ENCODE results near the gene CDA. TPM values are rescaled to one million over a fixed set of nuclear protein-coding genes. Genes with fewer than 3 reads are reported as not detected.
A peak's percentile ranks its signal among the peaks of the same experiment; 100 is the strongest.

Gene CDA
- total RNA-seq, 4 donors from 2014 or later = 9.7 to 53.7 (median 45.9) TPM

DNA sequence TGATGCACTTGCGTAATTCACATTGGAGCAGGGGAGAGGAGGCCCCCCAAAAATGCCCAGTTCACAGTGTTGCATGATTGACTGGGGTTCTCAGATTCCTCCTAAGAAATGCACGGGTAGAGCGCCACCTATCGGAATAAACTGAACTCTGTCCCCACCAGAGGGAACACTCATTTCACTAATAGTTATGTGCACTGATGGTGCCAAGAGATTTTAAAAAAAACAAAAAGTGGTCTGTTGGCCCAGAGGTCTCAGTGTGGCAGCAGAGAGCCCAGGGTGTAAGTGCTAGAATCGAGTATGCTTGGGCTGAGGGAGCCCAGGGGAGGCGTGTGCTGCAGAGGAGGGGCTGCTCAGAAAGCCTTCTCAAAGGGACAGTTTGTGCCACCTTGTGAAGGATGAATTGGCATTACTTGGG, 51.3 kb downstream of the CDA start:
- no peak overlapping the region for H3K4me3 ChIP-seq
- no peaks in the 10 kb centered on the region for H3K9me3 ChIP-seq
- no peaks in the 10 kb centered on the region for H3K27me3 ChIP-seq
- peaks cover under 1 to 9% (median 5%) of the 10 kb centered on the region in 3 donors for H3K4me1 ChIP-seq
- peaks cover 21 to 85% (median 48%) of the 10 kb centered on the region in 3 donors for H3K36me3 ChIP-seq
- peak; percentile 66 to 85 (median 76) for TF ChIP-seq CTCF (IDR thresholded peaks at IDR 0.05)
- no peak for TF ChIP-seq POLR2A (IDR thresholded peaks at IDR 0.05)
- 21 to 55% methylated on average over 2 to 6 of the region's 6 CpGs for WGBS, 2 donors
- no peak overlapping the region for H3K27ac ChIP-seq
- intact Hi-C loops (cut with DNase I) = loop anchor here (5.0 kb wide), 1 partner anchor 118 kb away; no protein-coding TSS in a partner anchor
- DNase-seq = no peak

GRCh38 chr1:20641975-20642374, 53.1 kb downstream of the CDA start:
- Histone ChIP-seq H3K27me3 (no peaks in the 10 kb centered on the region), H3K9me3 (no peaks in the 10 kb centered on the region), H3K36me3 (peaks cover 23 to 99% (median 55%) of the 10 kb centered on the region in 3 donors), H3K4me1 (no peaks in the 10 kb centered on the region), H3K4me3 (no peak overlapping the region), H3K27ac (no peak overlapping the region)
- no peak for DNase-seq
- intact Hi-C loops (cut with DNase I) = loop anchor here (5.0 kb wide), 1 partner anchor 120 kb away; no protein-coding TSS in a partner anchor
- TF ChIP-seq POLR2A (IDR thresholded peaks at IDR 0.05) (no peak), CTCF (IDR thresholded peaks at IDR 0.05) (no peak)
- WGBS, 2 donors = 68 to 93% methylated on average over 2 to 8 of the region's 10 CpGs

DNA sequence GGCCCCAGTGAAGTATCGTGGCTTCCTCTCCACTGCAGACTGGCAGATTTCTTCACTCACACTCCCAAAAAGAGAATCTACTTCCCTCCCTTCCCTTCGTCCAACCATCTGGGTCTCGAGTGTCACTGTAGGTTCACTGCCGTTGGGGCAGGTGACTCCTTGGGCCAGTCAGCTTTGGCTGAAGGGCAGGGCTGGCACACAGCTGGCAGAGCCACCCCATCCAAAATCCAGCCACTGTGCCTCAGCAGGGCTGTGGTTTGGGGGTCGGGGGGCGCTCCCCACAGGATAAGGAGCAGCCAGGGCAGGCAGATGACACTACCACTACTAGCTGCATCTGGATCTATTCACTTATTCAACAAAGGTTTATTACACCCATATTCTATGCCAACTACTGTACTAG, 54.2 kb downstream of the CDA start:
- 56 to 77% methylated on average over 4 of the region's 6 CpGs for WGBS, 2 donors
- H3K27me3 ChIP-seq = no peaks in the 10 kb centered on the region
- TF ChIP-seq CTCF (IDR thresholded peaks at IDR 0.05) = no peak
- TF ChIP-seq POLR2A (IDR thresholded peaks at IDR 0.05) = no peak
- H3K9me3 ChIP-seq = no peaks in the 10 kb centered on the region
- H3K4me1 ChIP-seq = no peaks in the 10 kb centered on the region
- no peak overlapping the region for H3K4me3 ChIP-seq
- no peak overlapping the region for H3K27ac ChIP-seq
- no peak for DNase-seq
- intact Hi-C loops (cut with DNase I) = loop anchor here (5.0 kb wide), 1 partner anchor 121 kb away; no protein-coding TSS in a partner anchor
- peaks cover 22 to 99% (median 49%) of the 10 kb centered on the region in 3 donors for H3K36me3 ChIP-seq

DNA sequence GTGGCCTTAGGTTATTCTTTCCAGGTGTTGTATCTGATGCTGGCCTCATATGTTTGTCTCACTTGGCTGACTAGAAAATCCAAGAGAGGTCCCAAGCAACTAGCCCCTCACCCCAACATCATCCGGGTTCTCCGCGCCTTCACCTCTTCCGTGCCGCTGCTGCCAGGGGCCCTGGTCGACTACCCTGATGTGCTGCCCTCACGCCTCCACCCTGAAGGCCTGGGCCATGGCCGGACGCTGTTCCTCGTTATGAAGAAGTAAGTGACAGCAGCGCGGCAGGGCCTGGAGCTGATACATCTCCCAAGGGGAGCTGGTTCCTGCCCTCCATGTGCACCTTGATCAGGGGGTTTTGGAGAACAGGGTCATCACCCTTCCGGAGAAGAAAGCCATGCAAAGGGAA, 55.5 kb downstream of the CDA start:
- H3K9me3 ChIP-seq = no peaks in the 10 kb centered on the region
- 92 to 94% methylated on average over 12 to 13 of the region's 13 CpGs for WGBS, 2 donors
- intact Hi-C loops (cut with DNase I) = loop anchor here (5.0 kb wide), 1 partner anchor 122 kb away; no protein-coding TSS in a partner anchor
- DNase-seq = no peak
- peaks cover 24 to 99% (median 48%) of the 10 kb centered on the region in 3 donors for H3K36me3 ChIP-seq
- no peaks in the 10 kb centered on the region for H3K4me1 ChIP-seq
- no peak for TF ChIP-seq POLR2A (IDR thresholded peaks at IDR 0.05)
- no peak overlapping the region for H3K4me3 ChIP-seq
- H3K27ac ChIP-seq = no peak overlapping the region
- no peaks in the 10 kb centered on the region for H3K27me3 ChIP-seq

DNA sequence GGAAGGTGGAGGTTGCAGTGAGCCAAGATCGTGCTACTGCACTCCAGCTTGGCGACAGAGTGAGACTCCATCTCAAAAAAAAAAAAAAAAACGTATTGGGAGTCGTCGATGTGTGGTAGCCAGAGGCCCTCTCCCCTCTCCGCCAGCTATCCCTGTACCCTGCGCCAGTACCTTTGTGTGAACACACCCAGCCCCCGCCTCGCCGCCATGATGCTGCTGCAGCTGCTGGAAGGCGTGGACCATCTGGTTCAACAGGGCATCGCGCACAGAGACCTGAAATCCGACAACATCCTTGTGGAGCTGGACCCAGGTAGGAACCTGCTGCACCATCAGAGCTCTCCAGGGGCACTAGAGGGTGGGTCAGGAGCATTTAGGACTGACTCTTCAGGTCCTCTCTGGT, 56.5 kb downstream of the CDA start:
- TF ChIP-seq CTCF (IDR thresholded peaks at IDR 0.05) (no peak), POLR2A (IDR thresholded peaks at IDR 0.05) (no peak)
- no peaks in the 10 kb centered on the region for H3K9me3 ChIP-seq
- H3K27me3 ChIP-seq = no peaks in the 10 kb centered on the region
- H3K27ac ChIP-seq = no peak overlapping the region
- no peak for DNase-seq
- H3K36me3 ChIP-seq = peaks cover 19 to 99% (median 53%) of the 10 kb centered on the region in 3 donors
- 75 to 81% methylated on average over 13 to 14 of the region's 14 CpGs for WGBS, 2 donors
- no peak overlapping the region for H3K4me3 ChIP-seq
- no peaks in the 10 kb centered on the region for H3K4me1 ChIP-seq
- intact Hi-C loops (cut with DNase I) = no loop called here

DNA sequence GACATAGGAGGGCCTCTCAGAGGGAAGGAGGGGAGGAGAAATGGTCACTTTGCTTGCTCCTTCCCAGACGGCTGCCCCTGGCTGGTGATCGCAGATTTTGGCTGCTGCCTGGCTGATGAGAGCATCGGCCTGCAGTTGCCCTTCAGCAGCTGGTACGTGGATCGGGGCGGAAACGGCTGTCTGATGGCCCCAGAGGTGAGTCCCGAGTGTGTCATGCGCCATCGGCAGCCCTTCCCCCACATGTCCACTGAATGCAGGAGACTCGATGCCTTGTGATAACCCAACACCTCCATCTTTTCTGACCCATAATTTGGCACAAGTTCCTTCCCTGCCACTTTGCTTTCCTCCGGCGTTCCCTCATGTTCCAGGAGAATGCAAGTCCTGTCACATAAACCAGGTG, 59.5 kb downstream of the CDA start:
- Histone ChIP-seq H3K4me3 (no peak overlapping the region), H3K27me3 (no peaks in the 10 kb centered on the region), H3K9me3 (no peaks in the 10 kb centered on the region), H3K36me3 (peaks cover 29 to 99% (median 53%) of the 10 kb centered on the region in 3 donors), H3K4me1 (no peaks in the 10 kb centered on the region), H3K27ac (no peak overlapping the region)
- no peak for TF ChIP-seq CTCF (IDR thresholded peaks at IDR 0.05)
- TF ChIP-seq POLR2A (IDR thresholded peaks at IDR 0.05) = no peak
- intact Hi-C loops (cut with DNase I) = no loop called here
- DNase-seq = no peak
- WGBS, 2 donors = 84 to 92% methylated on average over 8 to 9 of the region's 13 CpGs
